ENCODE measurements around the gene RHBDD1. TPM values are rescaled to one million over a fixed set of nuclear protein-coding genes. Genes with fewer than 3 reads are reported as not detected.

The RHBDD1 gene
- total RNA-seq, 1 donor from 2014 or later, result 34.9 TPM

DNA sequence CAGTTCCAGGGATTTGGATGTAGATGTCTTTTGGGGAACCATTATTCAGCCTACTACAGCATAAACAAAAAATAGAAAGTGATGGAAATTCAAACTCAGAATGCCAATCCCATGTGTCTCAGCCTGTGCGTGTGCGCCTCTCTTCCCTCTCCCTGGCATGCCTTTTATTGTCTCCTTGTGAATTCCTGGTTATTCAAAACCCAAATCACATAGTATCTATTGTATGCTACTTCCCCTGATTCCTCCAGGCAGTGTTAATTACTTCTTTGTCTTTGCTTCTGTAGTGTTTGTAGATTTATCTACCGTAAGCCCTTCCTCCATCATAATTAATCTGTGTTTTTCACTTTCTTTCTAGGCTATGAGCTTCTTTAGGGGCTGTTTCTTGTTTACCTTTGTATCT, 38.9 kb downstream of the RHBDD1 start:
- TF ChIP-seq CTCF (conservative IDR thresholded peaks at IDR 0.05), result no peak
- H3K27ac Mint-ChIP-seq, result no peak overlapping the region
- no peaks in the 10 kb centered on the region for H3K4me1 Mint-ChIP-seq (ENCODE audit: unreplicated experiment)
- peaks cover 16% of the 10 kb centered on the region for H3K36me3 Mint-ChIP-seq
- H3K4me3 Mint-ChIP-seq, result no peak overlapping the region
- DNase-seq (ENCODE audit: extremely low spot score, unreplicated experiment), result no peak
- no peaks in the 10 kb centered on the region for H3K27me3 Mint-ChIP-seq
- H3K9me3 Mint-ChIP-seq, result no peaks in the 10 kb centered on the region

GRCh38 chr2:226875438-226876225, 39.8 kb downstream of the RHBDD1 start:
- no peak for TF ChIP-seq CTCF (conservative IDR thresholded peaks at IDR 0.05)
- Mint-ChIP-seq H3K27me3 (no peaks in the 10 kb centered on the region), H3K4me1 (ENCODE audit: unreplicated experiment) (peaks cover 5% of the 10 kb centered on the region), H3K36me3 (peaks cover 13% of the 10 kb centered on the region), H3K27ac (no peak overlapping the region), H3K9me3 (no peaks in the 10 kb centered on the region), H3K4me3 (no peak overlapping the region)
- no peak for DNase-seq (ENCODE audit: extremely low spot score, unreplicated experiment)

DNA sequence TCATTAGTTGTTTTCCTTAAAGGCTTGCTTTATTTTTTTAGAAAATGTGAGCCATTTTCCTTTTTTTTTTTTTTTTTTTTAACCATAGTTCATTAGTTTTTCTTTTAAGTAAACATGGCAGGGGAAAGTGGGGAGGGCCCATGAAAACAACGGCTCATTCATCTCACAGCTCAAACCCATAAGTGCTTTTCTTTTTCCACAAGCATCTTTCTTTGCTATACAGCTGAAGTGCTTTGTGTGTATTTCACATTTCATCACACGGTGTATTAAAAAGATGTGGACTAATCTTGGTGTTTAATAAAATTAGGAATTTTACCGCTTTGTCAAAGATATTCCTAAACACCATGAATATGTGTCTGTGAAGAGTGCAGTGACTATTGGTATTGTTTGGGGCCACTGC, 41.6 kb downstream of the RHBDD1 start:
- Mint-ChIP-seq H3K9me3 (no peaks in the 10 kb centered on the region), H3K4me3 (no peak overlapping the region), H3K27ac (no peak overlapping the region), H3K36me3 (peaks cover 13% of the 10 kb centered on the region), H3K27me3 (no peaks in the 10 kb centered on the region), H3K4me1 (ENCODE audit: unreplicated experiment) (peaks cover 5% of the 10 kb centered on the region)
- no peak for DNase-seq (ENCODE audit: extremely low spot score, unreplicated experiment)
- TF ChIP-seq CTCF (conservative IDR thresholded peaks at IDR 0.05), result no peak

DNA sequence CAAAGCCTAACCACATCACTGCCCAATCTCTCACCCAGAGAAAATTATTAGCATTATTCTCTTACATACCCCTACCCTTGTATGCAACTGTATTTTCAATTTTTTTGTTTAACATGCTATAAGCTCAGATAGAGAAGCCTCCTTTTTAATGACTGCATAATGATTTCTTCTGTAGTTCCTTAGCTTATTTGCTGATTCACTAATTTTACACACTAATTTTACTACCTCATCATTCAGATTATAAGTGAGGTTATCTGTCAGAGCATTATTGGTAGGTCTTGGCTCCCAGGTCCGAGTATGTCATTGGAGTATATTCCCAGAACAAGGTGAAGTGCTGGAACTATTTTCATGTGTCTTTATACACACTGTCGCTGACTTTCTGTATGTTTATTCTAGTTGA, 45.4 kb downstream of the RHBDD1 start:
- Mint-ChIP-seq H3K9me3 (no peaks in the 10 kb centered on the region), H3K36me3 (peaks cover 14% of the 10 kb centered on the region), H3K27ac (no peak overlapping the region), H3K27me3 (no peaks in the 10 kb centered on the region), H3K4me1 (ENCODE audit: unreplicated experiment) (peaks cover 5% of the 10 kb centered on the region), H3K4me3 (no peak overlapping the region)
- no peak for TF ChIP-seq CTCF (conservative IDR thresholded peaks at IDR 0.05)
- DNase-seq (ENCODE audit: extremely low spot score, unreplicated experiment), result no peak

DNA sequence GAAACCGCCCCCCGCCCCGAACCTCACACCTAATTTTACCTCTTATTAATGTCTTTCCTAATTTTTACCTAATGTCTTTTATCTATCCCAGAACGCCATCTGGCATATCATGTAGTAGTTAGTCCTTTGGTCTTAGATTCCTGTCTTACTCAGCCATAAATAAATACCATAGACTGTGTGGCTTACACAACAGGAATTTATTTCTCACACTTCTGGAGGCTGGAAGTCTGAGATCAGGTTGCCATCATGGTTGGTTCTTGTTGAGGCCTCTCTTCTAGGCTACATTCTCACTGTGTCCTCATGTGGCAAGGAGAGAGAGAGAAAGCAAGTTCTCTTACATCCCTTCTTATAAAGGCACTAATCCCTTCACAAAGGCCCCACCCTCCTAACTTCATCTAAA, 46.8 kb downstream of the RHBDD1 start:
- H3K9me3 Mint-ChIP-seq, result no peaks in the 10 kb centered on the region
- H3K27ac Mint-ChIP-seq, result no peak overlapping the region
- peaks cover 5% of the 10 kb centered on the region for H3K4me1 Mint-ChIP-seq (ENCODE audit: unreplicated experiment)
- no peak overlapping the region for H3K4me3 Mint-ChIP-seq
- H3K27me3 Mint-ChIP-seq, result no peaks in the 10 kb centered on the region
- no peak for TF ChIP-seq CTCF (conservative IDR thresholded peaks at IDR 0.05)
- H3K36me3 Mint-ChIP-seq, result peaks cover 14% of the 10 kb centered on the region
- no peak for DNase-seq (ENCODE audit: extremely low spot score, unreplicated experiment)
